PC-9 (cell line): ENCODE data around the gene STAC.

ENCODE experiments used
- EZH2 ChIP-seq: fragments of 200-600 bp; sonication (generic); IDR thresholded peaks from 2 replicates; pipeline ENCODE4 v1.8.0; 2017; ENCODE audit warnings: antibody characterized with exemption, low read depth
- TF ChIP-seq, protein P1 (sequence below): fragments of 200-600 bp; sonication (generic); conservative IDR thresholded peaks from 2 replicates; pipeline ENCODE4 v1.6.1; 2017; ENCODE audit warnings: mixed run types, antibody characterized with exemption, mild to moderate bottlenecking, moderate library complexity

GRCh38 chr3:36562945-36563344 is 182.6 kb downstream of the STAC start:
- TF ChIP-seq EZH2 = no peak
- TF ChIP-seq, protein P1, sequence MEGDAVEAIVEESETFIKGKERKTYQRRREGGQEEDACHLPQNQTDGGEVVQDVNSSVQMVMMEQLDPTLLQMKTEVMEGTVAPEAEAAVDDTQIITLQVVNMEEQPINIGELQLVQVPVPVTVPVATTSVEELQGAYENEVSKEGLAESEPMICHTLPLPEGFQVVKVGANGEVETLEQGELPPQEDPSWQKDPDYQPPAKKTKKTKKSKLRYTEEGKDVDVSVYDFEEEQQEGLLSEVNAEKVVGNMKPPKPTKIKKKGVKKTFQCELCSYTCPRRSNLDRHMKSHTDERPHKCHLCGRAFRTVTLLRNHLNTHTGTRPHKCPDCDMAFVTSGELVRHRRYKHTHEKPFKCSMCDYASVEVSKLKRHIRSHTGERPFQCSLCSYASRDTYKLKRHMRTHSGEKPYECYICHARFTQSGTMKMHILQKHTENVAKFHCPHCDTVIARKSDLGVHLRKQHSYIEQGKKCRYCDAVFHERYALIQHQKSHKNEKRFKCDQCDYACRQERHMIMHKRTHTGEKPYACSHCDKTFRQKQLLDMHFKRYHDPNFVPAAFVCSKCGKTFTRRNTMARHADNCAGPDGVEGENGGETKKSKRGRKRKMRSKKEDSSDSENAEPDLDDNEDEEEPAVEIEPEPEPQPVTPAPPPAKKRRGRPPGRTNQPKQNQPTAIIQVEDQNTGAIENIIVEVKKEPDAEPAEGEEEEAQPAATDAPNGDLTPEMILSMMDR = no peak
